ENCODE data around the gene B9D1.

B9D1 gene, protein sequence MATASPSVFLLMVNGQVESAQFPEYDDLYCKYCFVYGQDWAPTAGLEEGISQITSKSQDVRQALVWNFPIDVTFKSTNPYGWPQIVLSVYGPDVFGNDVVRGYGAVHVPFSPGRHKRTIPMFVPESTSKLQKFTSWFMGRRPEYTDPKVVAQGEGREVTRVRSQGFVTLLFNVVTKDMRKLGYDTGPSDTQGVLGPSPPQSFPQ

DNA sequence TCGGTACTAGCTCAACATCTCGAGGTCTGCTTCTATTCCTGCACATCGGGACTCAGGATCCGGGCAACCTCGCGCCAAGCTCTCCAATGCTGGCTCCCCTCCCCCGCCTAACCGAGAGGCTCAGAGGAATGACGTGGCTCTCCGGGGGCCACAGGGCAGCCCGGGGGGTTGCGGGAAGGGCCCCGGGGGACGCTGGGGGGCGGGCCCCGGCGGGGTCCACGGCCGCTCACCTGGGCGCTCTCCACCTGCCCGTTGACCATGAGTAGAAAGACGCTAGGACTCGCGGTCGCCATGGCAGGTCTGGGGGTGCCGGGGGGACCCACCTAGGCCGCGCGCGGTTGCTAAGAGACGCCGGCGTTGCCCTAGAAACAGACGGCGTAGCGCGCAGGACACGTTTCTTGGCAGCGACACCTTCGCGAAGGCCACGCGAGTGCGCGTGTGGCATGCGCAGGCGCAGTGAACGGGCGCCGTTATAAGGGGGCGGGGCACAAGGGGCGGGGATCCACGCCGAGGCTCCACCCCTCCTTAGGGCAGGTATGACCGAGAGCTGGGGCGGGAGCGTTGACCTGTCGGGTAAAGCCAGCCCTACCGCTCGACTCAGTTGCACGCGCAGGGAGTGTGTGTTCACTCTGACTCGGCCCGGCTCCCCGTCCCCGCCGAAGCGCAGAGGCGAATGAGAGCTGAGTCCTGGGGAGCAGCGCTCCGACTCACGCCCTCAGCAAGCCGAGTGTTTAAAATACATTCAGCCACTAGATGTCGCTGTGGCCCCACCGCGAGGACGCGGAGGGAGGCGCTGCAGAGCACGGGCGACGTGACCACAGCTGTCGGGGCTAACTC lies at the start of gene B9D1:
Gene B9D1 (minus strand): TSS at position 447 of the 837 bp plus-strand sequence. CDS start 154 bp downstream, at position 293.
- peak; percentile 80 to 99 for DNase-seq

DNA sequence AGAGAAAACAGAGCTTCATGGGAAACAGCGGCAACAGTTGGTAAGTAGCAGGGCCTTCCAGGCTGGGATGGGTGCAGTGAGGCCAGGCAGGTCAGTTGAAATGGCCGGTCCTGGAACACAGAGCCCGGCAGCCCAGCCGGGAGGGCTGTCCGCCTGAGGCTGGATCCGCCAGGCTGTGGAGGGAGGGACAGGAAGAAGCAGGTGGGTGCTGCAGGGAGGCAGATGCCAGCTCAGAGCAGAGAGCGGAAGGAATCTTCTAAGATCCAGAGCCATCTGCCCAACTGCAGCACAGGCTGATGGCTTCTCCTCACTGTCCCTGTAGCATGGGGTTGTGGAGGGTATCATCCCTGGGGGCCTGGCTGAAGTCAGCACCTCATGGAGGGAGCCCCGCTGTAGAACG lies 49.1 kb upstream of the B9D1 start:
- no peak for DNase-seq

DNA sequence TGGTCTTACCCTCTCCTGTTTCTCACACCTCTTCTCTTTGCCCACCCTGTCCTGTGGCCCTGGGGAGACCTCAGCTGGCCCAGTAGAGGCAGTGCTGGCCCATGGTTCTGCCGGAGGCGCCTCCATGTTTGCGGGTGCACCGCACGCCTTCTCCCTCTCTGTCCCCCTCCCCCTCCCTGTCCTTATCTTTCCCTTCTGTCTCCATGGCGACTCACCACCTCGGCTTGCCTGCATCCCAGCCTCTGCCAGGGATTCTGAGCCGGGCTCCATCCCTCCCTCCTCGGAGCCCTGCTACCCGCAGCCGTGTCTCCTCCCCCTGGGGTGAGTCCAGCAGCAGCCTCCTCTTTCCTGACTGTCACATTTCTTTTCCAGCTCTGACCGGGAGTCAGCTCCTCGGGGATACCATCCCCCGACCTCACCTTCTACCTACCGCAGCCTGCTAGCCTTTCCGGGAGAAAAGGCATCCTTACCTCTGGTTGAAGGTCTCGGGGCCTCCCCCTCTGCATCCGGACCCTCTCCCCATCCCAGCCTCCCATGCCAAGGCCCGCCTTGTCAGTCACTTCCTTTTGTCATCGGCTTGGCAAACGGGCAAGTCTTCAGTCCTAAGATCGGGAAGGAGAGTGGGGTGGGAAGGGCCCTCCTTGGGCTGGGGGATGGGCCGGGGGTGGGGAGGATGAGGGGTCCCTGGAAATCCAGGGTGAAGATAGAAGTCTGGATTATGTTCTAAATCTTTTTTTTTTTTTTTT lies 48.5 kb upstream of the B9D1 start, which contains the start of gene RNF112:
Gene RNF112 (plus strand): TSS at position 358 of the 746 bp plus-strand sequence. CDS start 177 bp downstream, at position 535.
- DNase-seq = no peak

DNA sequence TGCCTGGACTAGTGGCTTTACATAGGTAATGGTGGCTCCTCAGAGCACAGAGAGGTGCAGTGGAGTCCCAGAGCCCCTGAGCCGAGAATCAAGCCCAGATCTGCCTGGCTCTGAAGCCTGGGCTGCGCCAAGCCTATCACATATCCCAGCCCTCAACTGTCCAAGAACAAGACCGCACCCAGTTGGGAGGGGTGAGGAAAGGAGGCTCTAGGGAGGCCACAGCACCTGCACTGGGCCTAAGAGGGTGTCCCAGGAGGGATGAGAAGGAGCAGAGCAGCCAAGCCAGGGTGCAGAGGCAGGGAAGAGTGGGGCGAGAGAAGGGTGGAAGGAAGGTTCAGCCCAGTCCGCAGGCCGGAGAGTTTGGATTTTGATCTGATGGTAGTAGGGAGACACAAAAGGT lies 47.6 kb upstream of the B9D1 start:
- DNase-seq = no peak

DNA sequence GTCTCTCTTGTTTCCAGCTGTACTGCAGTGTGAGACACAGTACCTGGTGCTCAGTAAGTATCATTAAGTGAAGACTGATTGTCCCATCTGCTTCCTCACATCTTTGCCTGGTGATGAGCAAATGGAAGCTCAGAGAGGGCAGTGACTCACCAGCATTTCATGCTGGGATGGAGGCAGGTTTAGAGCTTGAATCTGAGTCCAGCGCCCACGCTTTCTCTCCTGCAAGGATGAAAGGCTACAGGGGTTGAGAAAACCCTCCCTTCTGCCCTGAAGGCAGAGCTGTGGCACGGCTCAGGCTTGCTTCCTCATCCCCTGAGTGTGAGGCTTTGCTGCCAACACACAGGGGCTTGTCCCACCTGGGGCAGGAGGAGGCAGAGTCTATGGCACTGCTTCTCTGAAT lies 47.0 kb upstream of the B9D1 start:
- no peak for DNase-seq

DNA sequence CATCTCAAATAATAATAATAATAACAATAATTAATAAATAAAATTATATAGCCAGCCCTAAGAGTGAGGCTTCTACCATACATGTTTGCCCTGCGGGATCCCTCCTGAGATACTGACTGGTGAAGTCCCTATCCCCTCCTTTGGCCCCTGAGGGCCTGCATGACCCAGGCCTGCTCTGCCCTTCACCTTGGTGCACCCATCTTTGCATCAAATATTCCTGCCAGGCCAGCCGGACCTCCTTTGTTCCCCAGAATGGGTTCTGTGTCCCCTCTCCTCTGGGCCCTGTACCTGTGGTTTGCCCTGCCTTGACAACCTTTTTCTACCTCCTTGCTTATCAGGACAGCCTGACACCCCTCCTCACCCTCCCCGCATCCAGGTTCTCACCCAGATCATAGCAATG lies 46.5 kb upstream of the B9D1 start:
- DNase-seq = no peak

DNA sequence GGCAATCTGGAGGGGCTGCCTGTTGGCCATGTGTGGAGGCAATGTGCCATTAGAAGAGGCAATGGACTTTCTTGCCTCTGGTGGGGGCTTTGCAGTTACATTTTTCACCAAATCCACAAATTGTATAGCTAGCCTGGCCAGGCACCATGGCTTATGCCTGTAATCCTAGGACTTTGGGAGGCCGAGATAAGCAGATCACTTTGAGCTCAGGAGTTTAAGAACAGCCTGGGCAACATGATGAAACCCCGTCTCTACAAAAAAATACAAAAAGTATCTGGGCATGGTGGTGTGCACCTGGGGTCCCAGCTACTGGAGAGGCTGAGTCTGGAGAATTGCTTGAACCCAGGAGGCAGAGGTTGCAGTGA lies 45.8 kb upstream of the B9D1 start:
- DNase-seq = no peak

- no peak for DNase-seq
Measured at GRCh38 chr17:19407601-19408345, 45.2 kb upstream of the B9D1 start.

GRCh38 chr17:19405114-19405513 lies 42.6 kb upstream of the B9D1 start:
- DNase-seq = no peak

GRCh38 chr17:19404264-19404663 lies 41.7 kb upstream of the B9D1 start:
- DNase-seq = no peak

- DNase-seq = no peak
Measured at GRCh38 chr17:19403021-19403420, 40.5 kb upstream of the B9D1 start.

- no peak for DNase-seq
Measured at GRCh38 chr17:19402171-19402570, 39.6 kb upstream of the B9D1 start.

GRCh38 chr17:19401321-19402010 lies 38.9 kb upstream of the B9D1 start:
- no peak for DNase-seq

DNA sequence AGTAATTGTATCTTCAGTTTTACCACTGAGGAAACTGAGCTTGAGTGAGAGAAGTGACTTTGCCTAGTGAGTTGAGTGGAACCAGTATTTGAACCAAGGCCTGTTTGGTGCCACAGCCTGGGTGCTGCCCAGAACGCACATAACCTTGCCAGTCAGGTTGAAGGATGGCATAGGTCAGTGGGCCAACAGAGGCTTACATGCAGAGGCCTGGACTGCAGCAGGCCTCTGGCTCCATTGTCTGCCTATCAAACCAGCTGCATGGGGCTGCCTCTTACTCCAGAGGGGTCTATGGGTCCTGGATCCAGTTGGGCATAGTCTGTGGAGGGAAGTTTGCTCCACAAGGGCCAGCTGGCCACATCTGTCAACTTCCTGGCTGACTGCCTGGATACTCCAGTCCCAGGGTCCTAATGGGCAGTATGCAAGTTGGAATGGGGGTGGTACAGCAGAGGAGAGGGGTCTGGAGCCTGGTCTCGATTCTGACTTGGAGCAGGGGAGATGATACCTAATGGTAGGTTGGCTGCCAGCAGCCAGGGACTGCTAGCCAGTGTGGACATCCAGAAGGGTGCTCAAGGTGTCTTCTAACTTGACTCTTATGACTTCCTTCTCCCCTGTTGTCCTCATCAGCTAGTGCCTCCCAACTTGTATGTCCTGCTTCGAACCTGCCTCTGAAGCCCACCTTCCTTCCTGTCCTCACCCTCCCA lies 37.4 kb upstream of the B9D1 start:
- no peak for DNase-seq

- DNase-seq = peak; percentile 85 to 96
Measured at GRCh38 chr17:19398301-19399181, 36.0 kb upstream of the B9D1 start.

- DNase-seq = no peak
Measured at GRCh38 chr17:19397556-19398041, 35.1 kb upstream of the B9D1 start.

DNA sequence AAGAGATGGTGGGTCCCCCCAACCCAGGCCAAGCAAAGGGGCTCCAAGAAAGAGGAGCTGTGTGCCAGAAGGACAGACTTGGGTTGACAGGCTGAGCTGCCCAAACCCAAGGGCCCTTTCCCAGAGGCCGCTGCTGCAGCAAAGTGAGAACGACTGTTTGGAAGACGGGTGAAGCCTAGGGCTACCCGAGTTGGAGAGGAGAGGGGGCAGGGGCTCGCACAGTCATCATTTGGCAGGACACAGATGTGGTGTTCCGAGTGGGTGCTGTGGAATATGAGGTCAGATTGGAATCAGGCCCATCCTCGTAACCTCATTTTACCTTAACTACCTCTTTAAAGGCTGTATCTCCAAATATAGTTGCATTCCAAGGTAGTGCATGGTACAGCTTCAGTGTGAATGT lies 29.8 kb upstream of the B9D1 start:
- DNase-seq = no peak

- DNase-seq = no peak
Measured at GRCh38 chr17:19391432-19391831, 28.9 kb upstream of the B9D1 start.

DNA sequence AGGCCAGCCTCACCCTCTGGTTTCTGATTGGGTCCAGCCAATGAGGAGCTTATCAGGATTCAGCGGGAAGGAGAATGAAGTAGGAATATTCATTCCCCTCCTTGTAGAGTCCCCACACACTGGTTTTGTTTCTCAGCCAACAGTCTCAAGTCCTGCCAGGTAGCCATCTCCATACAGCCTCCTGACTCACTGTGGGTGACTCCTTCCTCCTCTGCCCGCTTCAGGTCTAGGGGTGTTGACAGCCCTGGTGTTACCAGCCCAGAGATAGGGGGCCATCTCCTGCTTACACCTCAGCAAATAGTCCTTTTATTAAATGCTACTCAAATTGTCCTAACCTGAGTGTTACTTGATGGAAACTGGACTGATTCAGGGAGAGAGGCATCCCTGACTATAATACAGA lies 28.4 kb upstream of the B9D1 start:
- DNase-seq = no peak

Data from inflammatory macrophage treated with lipopolysaccharide for 1 hour (primary cell).